Measurements from ENCODE around the gene OR52E5. TPM values are rescaled to one million over a fixed set of nuclear protein-coding genes. Genes with fewer than 3 reads are reported as not detected.

The OR52E5 gene
- total RNA-seq: not detected

DNA sequence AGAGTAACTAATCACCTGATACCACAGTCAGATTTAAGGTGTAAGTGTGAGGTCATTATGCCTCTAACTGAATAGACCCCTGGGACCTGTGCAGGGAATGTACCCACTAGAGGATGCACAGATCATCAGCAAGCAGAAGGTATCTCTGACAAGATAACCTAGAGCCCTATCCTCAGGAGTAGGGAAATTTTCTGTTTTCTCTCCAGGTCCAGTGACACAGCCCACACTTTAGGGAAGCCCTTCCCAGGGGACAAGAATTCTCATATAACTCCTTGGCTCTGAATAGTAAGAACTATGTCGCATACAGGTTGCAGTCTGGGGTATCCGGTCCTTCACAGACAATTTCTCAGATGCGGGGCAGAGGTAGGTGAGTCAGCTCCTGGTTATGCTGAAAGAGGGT is at the start of gene OR52E5:
Gene OR52E5 (plus strand): TSS at position 301 of the 400 bp plus-strand sequence. CDS start 7,569 bp downstream, outside the sequence.
- CTCF ChIA-PET: interaction anchor here (0.8 kb wide), 1 partner anchor 293 kb away, joined by 3 read pairs; no protein-coding TSS in a partner anchor

GRCh38 chr11:5846701-5847100 is 46.3 kb upstream of the OR52E5 start:
- CTCF ChIA-PET: no interaction called here

More for the DNA sequence above, at the start of gene OR52E5:
- POLR2A ChIA-PET: no interaction called here

GRCh38 chr11:5847711-5848110 is 45.3 kb upstream of the OR52E5 start:
- ChIA-PET POLR2A (no interaction called here), CTCF (no interaction called here)

More at GRCh38 chr11:5846701-5847100, 46.3 kb upstream of the OR52E5 start:
- POLR2A ChIA-PET: no interaction called here

DNA sequence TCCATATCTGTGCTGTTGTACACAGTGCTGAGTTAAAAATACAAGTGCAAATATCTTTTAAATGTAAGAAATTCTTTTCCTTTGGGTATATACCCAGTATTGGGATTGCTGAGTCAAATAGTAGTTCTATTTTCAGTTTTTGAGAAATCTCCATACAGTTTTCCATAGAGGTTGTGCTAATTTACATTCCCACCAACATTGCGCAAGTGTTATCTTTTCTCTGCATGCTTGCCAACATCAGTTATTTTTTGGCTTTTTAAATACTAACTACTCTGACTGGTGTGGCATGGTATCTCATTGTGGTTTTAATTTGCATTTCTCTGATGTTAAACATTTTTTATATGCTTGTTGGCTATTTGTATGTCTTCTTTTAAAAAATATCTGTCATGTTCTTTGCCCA is 42.0 kb upstream of the OR52E5 start:
- ChIA-PET POLR2A (no interaction called here), CTCF (no interaction called here)

- POLR2A ChIA-PET: no interaction called here
- CTCF ChIA-PET: no interaction called here
Measured at GRCh38 chr11:5857590-5857989, 35.4 kb upstream of the OR52E5 start, which contains the start of gene OR52E8. OR52E8 (minus strand) TSS chr11:5857690; CDS start chr11:5857690, 0 bp downstream.

GRCh38 chr11:5865826-5866225 is 27.2 kb upstream of the OR52E5 start:
- CTCF ChIA-PET: no interaction called here
- POLR2A ChIA-PET: no interaction called here

DNA sequence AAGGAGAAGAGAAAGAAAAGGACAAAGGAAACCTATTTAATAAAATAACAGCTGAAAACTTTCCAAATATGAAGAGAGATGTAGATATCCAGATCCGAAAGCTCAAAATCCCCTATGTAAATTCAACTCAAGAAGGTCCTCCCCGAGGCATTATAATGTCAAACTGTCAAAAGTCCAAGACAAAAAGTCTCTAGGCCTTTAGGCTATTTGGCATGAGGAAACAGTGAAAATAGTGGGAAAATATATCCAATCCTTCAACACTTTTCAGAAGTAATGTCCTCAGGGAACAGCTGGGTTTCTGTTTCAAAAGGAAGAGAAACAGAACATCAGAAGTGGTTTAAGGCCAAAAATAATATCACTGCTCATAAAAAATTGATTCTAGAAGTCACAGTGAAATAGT is 14.4 kb upstream of the OR52E5 start:
- ChIA-PET CTCF (no interaction called here), POLR2A (no interaction called here)

DNA sequence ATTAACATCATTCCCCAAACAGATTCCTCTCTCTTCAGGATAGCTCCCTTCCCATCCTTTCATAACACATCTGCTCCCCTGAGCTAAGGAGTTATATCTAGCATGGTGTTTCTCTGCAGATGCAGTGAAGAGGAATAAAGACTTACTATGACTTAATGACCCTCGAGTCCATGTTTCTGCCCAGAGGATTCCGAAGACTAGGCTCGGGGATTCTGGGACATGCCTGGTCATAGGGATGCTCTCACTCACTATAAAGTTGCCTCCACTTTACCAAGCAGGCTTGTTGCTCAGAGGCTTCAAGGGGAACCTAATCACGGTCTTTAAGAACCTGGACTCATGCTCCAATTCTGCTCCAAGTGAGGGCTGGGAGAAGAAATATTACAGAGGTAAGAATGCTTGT is 12.7 kb upstream of the OR52E5 start, which contains the start of gene OR52E4:
Gene OR52E4 (plus strand): TSS at position 301 of the 400 bp plus-strand sequence. CDS start 3,664 bp downstream, outside the sequence.
- CTCF ChIA-PET: no interaction called here
- POLR2A ChIA-PET: no interaction called here

DNA sequence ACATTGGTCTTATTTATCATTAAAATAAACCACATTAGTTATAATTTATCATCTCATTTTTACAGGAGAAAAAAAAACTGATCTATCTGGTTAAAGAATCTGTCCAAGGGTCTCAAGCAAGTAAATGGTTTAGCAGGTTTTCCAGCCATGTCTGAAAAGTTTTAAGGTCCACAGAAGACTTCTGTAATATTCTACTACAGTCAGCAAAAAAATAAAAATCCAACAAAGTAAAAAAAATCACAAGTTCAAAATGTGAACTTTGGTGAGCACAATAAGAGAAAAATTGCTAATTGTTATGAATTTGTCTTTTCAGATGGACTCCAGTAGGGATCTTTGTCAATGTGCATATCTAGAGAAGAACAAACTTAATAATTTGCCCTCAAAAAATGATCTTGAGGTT is 11.3 kb upstream of the OR52E5 start:
- POLR2A ChIA-PET: no interaction called here
- CTCF ChIA-PET: no interaction called here

GRCh38 chr11:5887172-5887571 is 5.8 kb upstream of the OR52E5 start:
- POLR2A ChIA-PET: no interaction called here

DNA sequence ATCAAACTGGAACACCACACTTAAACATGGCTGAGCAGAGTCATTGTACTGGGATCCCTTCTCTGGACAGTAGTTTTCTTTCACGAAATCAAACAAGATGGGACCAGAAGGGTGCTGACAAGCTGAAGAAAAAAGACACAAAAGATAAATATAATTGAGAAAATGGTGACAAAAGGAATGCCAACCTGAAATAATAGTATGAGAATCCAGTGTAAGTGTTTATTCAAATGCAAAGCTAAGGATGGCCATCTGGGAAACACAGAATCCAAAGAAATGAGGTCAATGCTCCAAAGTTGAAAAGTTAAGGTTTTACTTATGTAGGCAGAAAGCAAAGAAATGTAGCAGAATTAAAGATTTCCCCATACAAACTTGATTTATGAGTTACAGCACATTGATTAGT is 5.3 kb upstream of the OR52E5 start:
- CTCF ChIA-PET: no interaction called here
- POLR2A ChIA-PET: no interaction called here

More at GRCh38 chr11:5887172-5887571, 5.8 kb upstream of the OR52E5 start:
- CTCF ChIA-PET: no interaction called here

DNA sequence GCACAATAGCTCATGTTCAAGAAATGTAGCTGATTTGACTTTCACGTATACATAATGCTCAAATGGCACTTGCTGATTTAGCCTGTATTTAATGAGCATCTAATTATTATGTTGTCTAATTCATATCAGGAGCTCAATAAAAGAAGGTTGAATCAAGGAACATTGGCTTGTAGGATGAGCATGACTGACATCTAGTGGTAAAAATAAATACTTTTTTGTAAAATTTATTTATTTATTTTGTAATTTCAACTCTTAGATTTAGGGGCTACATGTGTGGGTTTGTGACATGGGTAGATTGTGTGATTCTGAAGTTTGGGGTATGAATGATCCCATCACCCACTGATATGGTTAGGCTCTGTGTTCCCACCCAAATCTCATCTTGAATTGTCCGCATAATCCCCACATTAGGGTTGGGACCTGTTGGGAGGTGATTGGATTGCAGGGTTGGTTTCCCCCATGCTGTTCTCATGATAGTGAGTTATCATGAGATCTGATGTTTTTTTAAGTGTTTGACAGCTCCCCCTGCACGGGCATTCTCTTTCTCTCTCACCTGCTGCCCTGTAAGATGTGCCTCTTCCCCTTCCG is 1.7 kb upstream of the OR52E5 start:
- ChIA-PET CTCF (no interaction called here), POLR2A (no interaction called here)

GRCh38 chr11:5899534-5899933 is 6.5 kb downstream of the OR52E5 start:
- POLR2A ChIA-PET: no interaction called here
- CTCF ChIA-PET: no interaction called here

GRCh38 chr11:5910540-5910939 is 17.5 kb downstream of the OR52E5 start:
- CTCF ChIA-PET: no interaction called here

DNA sequence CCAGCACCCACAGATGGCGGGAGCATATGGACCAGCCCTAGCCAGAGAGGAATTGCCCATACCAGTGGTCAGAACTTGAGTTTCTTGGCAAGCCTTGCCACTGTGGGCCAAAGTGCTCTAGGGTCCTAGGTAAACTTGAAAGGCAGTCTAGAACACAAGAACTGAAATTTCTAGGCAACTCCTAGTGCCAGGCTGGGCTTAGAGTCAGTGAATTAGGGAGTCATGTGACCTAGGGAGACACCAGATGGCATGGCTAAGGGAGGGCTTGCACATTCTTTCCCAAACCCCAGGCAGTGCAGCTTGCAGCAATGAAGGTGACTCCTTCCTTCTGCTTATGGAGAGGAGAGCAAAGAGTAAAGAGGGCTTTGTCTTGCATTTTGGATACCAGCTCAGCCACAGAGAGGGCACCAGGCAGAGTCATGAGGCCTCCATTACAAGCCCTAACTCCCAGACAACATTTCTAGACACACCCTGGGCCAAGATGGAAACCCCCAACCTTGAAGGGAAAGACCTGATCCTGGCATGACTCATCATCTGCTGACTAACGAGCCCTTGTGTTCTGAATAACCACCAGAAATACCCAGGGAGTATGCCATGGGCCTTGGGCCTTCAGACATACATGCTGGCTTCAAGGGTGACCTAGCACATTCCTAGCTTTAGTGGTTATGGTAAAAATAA is 29.9 kb downstream of the OR52E5 start:
- POLR2A ChIA-PET: no interaction called here
- CTCF ChIA-PET: no interaction called here

More at GRCh38 chr11:5910540-5910939, 17.5 kb downstream of the OR52E5 start:
- POLR2A ChIA-PET: no interaction called here

GRCh38 chr11:5923427-5923776 is 30.4 kb downstream of the OR52E5 start:
- ChIA-PET POLR2A (no interaction called here), CTCF (no interaction called here)

GRCh38 chr11:5923794-5924193 is 30.8 kb downstream of the OR52E5 start:
- CTCF ChIA-PET: no interaction called here
- POLR2A ChIA-PET: no interaction called here

DNA sequence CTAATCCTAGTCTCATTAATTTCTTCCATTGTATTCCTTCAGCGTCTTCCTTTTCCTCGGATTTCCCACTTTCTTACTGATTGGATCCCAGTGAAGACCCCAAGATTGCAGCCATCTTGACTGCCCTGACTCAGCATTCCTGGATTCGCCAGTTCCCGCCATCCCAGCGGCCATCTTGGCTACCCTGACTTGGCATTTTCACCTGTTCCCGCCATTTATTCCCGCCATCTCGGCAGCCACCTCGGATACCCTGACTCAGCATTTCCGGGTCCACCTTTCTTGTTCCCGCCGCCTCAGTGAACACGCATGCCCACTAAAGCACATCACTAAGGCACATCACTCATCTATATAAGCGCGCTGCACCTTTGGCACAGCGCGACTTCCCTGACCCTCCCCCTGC is 35.3 kb downstream of the OR52E5 start:
- CTCF ChIA-PET: no interaction called here
- POLR2A ChIA-PET: no interaction called here

- ChIA-PET POLR2A (no interaction called here), CTCF (no interaction called here)
Measured at GRCh38 chr11:5928811-5929210, 35.8 kb downstream of the OR52E5 start.

DNA sequence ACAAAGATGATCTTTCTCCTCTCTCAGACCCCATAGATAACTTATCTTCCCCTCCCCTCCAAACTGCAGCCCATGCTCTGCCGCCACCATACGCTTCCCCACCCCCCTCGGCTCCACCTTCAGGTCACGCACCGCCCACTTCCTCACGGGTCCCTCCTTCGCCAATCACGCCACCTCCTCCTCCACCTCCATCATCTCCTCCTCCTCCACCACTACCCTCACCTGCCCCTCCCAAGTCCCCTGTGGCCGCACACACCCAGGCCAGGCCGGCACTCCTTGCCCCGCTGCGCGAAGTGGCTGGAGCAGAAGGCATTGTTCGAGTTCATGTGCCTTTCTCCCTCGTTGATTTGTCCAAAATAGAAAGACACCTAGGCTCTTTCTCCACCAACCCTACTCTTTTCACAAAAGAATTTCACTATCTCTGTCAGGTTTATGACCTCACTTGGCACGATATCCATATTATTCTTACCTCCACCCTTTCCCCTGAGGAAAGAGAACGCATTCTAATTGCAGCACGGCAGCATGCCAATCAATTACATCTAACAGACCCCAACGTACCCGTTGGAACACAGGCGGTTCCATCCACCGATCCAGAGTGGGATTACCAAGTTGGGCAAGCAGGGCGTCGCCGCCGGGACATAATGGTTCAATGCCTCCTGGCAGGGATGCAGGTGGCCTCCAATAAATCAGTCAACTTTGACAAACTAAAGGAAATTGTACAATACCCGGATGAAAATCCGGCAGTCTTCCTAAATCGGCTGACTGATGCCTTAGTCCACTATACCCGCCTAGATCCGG is 36.8 kb downstream of the OR52E5 start:
- ChIA-PET POLR2A (no interaction called here), CTCF (no interaction called here)

DNA sequence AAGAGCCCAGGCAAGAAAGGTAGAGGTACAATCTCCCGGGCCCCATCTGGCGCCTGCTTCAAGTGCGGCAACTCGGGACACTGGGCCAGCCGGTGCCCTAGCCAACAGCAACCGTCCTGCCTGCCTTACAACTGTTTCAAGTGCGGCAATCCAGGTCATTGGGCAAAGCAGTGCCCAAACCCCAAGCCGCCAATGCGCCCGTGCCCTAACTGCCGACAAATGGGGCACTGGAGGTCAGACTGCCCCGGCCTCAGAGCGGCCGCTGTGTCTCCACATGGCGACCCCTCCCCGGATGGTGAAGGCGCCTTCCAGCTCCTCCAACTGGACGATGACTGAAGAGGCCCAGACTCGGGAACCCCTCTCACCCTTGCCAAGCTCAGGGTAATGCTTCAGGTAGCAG is 37.6 kb downstream of the OR52E5 start:
- CTCF ChIA-PET: no interaction called here
- POLR2A ChIA-PET: no interaction called here

All from activated CD8-positive, alpha-beta memory T cell treated with anti-CD3 and anti-CD28 coated beads for 36 hours (primary cell).